Smooth muscle cell of the brain vasculature (primary cell): ENCODE results near the gene CRB3.

Experiments used
- DNase-seq: peaks from one replicate; pipeline ENCODE4 v3.0.0-alpha.2; 2012; ENCODE audit warnings: low read depth, low spot score

CRB3 gene

GRCh38 chr19:6466526-6467248, 2.6 kb downstream of the CRB3 start:
- DNase-seq, result no peak

GRCh38 chr19:6467384-6467783, 3.3 kb downstream of the CRB3 start:
- no peak for DNase-seq

DNA sequence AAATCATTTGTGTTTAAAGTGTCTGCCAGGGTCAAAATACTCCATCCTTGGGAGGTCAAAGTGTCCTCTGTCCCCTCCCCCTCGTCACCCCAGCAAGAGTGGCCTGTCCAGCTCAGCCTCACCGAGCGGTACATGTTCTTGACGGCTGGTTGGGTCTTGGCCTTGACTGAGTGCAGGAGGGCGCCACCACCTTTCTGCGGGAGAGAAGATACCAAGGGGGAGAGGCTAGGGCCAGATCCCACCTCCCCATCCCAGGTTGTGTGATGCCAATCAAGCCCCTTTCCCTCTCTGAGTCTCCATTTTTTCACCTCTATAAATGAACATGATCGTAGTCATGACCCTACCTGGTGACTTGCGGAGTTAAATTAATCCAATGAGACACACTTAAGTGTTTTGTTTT, 6.1 kb downstream of the CRB3 start:
- DNase-seq, result no peak

GRCh38 chr19:6471076-6471475, 7.0 kb downstream of the CRB3 start:
- DNase-seq, result no peak

DNA sequence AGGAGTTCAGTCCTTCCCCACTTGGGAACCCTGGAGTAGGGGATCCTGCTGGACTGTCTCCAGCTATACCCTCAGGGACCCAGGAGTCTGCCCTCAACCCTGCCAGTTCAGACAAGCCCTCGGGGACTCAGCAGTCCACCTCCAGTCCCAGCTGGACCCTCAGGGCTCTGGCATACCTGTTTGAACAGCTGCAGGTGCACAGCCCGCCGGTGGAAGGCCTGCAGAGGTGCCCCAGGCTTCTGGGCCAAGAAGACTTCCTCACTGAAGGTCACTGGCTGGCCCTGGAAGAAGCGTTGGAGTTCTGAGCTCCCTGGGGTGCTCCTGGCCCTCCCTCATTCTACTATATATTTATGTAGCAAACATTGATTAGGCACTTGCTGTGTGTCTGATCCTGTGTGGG, 8.6 kb downstream of the CRB3 start:
- DNase-seq, result no peak

- no peak for DNase-seq
Observed at GRCh38 chr19:6473647-6474046, 9.6 kb downstream of the CRB3 start.

- no peak for DNase-seq
Observed at GRCh38 chr19:6475321-6476108, 11.4 kb downstream of the CRB3 start.

GRCh38 chr19:6476155-6476895, 12.3 kb downstream of the CRB3 start:
- no peak for DNase-seq

GRCh38 chr19:6476896-6477431, 12.9 kb downstream of the CRB3 start:
- DNase-seq, result no peak

GRCh38 chr19:6478815-6479214, 14.7 kb downstream of the CRB3 start:
- DNase-seq, result no peak

GRCh38 chr19:6479836-6480398, 15.8 kb downstream of the CRB3 start:
- no peak for DNase-seq

GRCh38 chr19:6480848-6481415, 16.9 kb downstream of the CRB3 start:
- DNase-seq, result no peak

DNA sequence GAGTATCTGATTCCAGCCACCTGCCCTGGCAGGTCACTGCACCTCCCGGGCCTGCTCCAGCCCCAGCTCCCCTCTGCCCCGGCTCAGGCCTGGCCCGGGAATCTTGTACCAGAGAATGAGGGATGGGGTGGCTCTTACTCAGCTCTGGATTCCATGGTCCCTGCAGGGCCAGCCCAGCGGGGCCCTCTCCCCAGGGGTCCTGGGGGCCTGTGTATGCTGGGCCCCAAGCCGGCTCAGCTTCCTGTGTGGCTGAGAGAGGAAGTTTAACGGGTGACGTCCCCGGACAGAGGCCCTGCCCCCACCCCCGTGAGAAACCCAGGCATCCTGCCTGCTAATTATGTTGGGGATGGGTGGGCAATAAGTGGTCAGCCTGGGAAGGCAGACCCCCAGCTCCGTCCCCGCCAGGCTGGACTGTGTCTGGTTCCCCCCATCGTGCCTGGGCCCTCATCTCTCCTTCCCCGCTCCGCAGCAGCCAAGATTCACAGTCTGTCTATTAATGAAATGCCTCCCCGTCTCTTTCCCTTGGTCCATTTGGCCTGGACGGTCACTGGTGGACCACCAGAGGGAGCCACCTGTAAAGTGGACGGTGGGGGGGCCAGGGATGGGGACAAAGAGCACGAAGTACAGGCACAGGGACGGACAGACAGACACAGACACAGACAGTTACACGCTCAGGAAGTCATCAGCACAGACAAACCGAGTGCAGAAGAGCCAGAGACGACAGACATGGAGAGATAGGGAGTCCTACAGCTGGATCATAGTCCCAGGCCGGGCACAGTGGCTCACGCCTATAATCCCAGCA, 17.7 kb downstream of the CRB3 start, which contains the start of gene DENND1C:
Gene DENND1C (minus strand): TSS at position 247 of the 802 bp plus-strand sequence. CDS start 92 bp downstream, at position 155.
- DNase-seq, result no peak

GRCh38 chr19:6482343-6482686, 18.2 kb downstream of the CRB3 start:
- DNase-seq, result no peak

DNA sequence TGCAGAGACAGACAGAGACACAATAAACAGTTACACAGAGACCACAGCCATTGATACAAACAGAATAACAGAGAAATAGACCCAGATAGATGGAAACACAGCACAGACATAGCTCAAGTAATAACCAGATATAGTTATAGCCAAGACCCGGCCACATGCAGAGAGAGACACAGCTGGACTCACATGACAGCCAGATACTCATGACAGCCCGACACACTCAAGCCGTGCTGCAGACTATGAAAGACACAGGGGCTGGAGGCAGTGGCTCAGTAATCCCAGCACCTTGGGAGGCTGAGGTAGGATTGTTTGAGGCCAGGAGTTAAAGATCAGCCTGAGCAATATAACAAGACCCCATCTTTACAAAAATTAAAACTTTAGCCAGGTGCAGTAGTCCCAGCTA, 19.2 kb downstream of the CRB3 start:
- no peak for DNase-seq

- DNase-seq, result no peak
Observed at GRCh38 chr19:6484230-6484629, 20.2 kb downstream of the CRB3 start.

GRCh38 chr19:6484831-6485230, 20.8 kb downstream of the CRB3 start:
- DNase-seq, result no peak

GRCh38 chr19:6489278-6490061, 25.4 kb downstream of the CRB3 start:
- no peak for DNase-seq

- DNase-seq, result no peak
Observed at GRCh38 chr19:6490134-6490533, 26.1 kb downstream of the CRB3 start.
